B cell (primary cell): ENCODE results near the gene TNIP1.

Experiments used
- EZH2 ChIP-seq: IDR thresholded peaks from 2 replicates; pipeline ENCODE4 v1.6.1; 2012; ENCODE audit warnings: borderline replicate concordance, low read depth, mild to moderate bottlenecking, moderate library complexity, low read length; ENCODE audit not compliant: insufficient read depth, poor library complexity, severe bottlenecking
- TF ChIP-seq, protein P1 (sequence below): fragments of 200-600 bp; IDR thresholded peaks from one replicate; pipeline ENCODE4 v1.8.0; 2022; ENCODE audit warnings: antibody characterized with exemption, mild to moderate bottlenecking

GRCh38 chr5:151089726-151090125 lies 8.9 kb upstream of the TNIP1 start:
- TF ChIP-seq, protein P1, sequence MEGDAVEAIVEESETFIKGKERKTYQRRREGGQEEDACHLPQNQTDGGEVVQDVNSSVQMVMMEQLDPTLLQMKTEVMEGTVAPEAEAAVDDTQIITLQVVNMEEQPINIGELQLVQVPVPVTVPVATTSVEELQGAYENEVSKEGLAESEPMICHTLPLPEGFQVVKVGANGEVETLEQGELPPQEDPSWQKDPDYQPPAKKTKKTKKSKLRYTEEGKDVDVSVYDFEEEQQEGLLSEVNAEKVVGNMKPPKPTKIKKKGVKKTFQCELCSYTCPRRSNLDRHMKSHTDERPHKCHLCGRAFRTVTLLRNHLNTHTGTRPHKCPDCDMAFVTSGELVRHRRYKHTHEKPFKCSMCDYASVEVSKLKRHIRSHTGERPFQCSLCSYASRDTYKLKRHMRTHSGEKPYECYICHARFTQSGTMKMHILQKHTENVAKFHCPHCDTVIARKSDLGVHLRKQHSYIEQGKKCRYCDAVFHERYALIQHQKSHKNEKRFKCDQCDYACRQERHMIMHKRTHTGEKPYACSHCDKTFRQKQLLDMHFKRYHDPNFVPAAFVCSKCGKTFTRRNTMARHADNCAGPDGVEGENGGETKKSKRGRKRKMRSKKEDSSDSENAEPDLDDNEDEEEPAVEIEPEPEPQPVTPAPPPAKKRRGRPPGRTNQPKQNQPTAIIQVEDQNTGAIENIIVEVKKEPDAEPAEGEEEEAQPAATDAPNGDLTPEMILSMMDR = no peak
- TF ChIP-seq EZH2 = no peak
